GM19452 (cell line): ENCODE measurements around the gene AIP.

Experiments used
- ATAC-seq: cut with Tn5 transposase; IDR thresholded peaks from one replicate; pipeline ENCODE4 v1.9.1; 2021; ENCODE audit not compliant: unreplicated experiment

Gene AIP

GRCh38 chr11:67492801-67493547, 10.1 kb downstream of the AIP start:
- ATAC-seq, result no peak

DNA sequence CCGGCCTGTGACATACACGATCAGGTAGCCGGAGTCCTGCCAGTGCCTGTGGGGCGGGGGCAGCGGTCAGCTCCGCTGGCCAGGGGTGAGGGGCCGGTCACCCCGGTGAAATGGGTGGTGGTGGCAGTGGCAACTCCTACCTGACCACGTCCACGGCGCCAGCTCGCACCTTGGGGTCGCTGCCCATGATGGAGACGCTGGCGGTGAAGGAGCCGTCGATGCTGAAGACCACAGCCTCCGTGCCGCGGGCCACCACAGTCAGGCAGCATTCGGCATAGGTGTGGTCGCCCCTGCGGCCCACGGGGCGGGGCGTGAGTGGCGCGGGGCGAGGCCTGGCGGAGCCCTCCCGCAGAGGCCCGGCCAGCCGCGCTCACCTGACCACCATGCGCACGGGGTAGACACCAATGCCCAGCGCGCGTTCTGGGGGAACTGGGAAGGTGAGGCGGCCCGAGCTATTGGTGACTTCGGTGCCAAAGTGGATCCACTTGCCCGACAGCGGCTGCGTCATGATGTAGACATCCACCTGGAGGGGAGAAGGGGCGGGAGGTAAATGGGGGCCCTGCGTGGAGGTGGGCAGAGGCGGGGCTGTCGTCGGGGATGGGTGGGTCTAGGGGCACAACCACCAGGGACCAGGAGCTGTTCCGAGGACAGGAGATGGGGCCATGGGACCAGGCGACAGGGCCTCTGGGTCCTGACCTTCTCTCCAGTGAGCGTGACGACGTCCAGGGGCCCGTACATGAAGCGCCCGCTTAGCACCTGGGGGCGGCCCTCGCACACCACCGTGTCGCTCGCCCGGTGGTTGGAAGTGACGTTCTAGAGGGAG, 10.9 kb downstream of the AIP start:
- ATAC-seq, result no peak

- no peak for ATAC-seq
Observed at GRCh38 chr11:67494371-67495233, 11.8 kb downstream of the AIP start.

GRCh38 chr11:67495234-67496005, 12.6 kb downstream of the AIP start:
- ATAC-seq, result no peak

DNA sequence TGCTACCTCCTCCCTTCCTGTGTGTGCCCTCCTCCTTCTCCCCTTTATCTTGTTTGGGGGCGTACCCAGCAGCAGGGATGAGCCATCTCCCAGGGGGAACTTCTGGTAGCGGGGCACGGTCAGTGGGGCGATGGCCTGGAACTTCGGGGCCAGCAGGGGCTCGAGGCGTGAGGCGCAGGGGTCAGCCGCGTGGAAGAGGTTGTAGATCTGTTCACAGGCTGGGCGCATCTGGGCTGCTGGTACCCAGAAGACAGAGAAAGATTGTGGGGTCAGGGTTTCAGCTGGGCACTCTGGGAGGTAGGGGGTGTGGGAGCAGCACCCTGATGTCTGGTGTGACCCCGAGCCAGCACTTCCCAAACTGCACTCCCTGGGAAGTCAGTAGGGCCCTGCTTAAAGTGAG, 13.3 kb downstream of the AIP start:
- no peak for ATAC-seq

- ATAC-seq, result no peak
Observed at GRCh38 chr11:67497656-67498291, 14.9 kb downstream of the AIP start.

DNA sequence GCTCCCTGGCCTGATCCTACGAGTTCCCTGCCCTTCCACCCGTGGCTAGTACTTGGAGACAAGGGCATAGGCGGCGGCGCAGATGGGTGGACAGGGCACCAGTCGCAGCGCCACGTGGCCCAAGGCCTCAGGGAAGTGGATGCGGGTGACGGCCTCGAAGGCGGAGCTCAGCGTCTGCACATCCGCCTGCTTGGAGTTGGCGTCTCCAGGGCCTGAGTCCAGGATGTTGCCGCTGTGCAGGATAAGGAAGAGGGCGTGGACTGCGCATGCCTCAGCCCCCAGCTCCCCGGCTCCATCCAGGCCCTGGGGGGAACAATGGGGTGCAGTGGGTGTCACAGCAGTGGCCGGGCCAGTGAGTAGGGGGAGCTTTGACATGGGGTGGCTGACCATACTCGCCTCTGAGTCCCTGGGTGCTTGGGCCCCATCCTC, 15.7 kb downstream of the AIP start:
- no peak for ATAC-seq

DNA sequence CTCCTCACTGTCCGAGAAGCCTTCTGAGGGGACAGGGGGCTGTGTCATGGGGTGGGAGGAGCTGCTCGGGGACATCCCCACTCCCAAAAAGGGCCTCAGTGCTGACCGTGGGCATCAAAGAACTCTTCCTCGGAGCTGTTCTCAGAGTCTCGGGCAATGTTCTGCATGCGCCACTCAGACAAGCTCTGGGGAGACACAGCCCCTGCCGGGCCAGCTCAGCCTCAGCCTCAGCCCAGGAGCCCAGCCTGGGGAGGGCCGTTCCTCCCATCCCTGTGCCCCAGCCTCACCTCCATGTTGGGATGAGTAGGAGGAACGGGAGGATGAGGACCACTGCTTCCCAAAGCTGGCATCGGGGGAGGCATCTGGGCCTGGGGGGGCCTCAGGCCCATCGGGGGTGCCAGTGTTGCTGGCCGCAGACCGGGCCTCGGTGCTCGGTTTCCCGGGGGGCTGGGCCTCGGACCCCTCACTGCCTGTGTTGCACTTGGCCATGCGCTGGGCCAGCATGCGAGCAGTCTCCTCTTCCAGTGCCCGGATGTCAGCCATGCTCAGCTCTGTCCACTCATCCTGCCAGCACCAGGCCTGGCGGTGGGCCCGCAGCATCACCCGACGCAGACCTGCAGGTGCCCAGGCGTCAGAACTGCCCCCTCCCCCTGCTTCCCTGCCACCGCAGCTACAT, 17.1 kb downstream of the AIP start:
- ATAC-seq, result no peak

GRCh38 chr11:67500484-67500821, 17.6 kb downstream of the AIP start:
- ATAC-seq, result no peak

- no peak for ATAC-seq
Observed at GRCh38 chr11:67500831-67501715, 18.2 kb downstream of the AIP start.

GRCh38 chr11:67501854-67502253, 19.0 kb downstream of the AIP start:
- no peak for ATAC-seq

DNA sequence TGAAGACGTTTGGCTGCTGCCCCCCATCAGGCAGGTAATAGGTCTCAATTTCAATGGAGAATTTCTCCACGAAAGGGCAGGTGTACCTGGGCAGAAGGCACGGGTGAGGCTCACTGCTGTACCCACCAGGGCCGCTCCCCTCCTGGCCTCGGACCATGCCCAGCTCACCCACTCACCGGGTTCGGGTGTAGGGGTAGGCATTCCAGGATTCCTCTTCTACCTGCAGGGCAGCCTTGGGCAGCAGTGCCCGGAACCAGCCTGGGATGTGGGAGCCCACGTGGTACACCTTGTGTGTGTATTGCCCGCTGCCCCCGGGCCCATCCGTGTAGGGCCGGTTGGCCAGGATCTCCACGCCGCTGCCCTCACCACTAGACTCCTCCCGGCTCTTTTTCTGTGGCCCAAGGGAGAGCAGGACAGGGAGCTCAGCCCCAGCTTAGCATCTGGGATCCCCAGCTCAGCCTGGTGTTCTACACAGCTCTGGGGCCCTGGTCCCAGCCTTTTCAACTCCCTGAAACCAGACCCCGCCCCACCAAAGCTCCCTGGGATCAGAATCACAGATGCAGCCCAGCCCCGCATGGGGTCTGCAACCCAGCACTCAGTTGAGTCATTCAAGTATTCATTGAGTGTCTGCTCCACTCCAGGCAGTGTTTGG, 19.6 kb downstream of the AIP start:
- ATAC-seq, result no peak

- ATAC-seq, result no peak
Observed at GRCh38 chr11:67503119-67504004, 20.5 kb downstream of the AIP start.

DNA sequence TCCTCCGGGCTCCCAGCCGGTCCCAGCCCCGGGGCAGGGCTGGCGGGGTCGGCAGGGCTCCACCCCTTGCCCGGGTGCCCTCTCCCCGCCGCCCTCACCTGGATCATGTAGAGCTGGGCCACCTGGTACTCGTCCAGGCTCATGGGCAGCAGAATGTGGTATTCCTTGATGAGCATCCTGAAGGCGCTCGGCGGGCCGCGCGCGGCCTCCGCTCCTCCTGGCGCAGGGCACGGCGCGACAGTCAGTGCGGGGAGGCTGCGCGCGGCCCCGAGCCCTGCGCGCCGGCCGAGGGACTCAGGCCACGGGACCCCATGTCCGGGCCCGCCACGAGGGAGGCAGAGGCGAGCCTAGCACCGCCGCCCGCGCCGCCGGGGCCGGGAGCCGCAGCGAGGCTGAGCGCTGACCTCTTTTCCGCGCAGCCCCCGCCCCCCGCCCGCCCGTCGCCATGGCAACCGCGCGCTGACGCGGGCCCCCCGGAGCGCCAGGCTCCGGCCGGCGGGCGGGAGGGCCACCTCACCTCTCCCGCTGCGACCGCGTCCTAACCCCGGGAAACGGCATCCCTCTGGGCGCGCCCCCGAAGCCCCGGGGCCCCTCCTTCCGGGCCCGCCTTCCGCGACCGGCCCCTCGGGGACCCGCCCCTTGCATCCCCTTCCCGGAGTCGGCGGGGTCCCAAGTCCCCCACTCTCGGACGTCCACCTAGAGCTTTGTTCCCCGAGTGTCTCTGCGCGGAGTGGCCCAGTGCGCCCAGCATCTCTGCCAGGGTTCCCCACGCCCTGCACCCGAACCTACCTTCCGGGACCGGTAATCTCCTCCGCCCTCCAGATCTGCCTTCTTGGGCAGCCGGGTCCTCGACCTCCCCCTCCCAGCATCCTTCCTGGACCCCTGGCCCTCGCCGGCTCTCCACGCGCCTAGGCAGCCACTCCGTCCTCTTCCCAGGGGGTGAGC, 21.5 kb downstream of the AIP start:
- ATAC-seq, result no peak

DNA sequence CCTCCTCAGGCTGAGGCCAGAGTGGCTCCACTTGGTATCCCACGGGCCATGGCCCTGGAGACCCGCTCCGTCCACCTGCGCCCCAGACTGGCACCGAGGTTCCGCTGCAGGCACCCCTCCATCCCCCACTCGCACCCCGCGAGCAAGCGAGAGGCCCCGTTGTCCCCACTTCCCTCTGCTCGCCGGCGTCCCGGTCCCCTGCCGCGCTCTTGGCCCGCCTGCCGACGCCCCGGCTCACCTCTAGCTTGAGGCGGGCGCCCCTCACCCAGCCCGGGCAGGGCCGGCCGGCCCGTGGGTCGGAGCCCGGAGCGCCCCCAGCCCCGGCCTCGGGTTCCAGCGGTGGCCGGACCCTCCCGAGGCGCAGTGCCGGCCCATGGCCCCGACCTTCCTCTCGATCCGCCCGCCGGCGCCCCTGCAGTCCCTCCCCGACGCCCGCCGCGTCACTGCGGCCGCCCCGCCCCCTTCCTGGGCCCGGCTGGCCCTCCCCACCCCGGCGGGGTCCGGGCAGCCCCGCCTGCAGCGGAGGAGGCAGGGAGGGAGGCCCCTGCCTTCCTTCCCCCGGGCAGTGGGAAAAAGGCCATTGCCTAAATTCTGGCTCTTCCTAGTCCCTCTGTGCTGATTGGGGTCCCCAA, 22.2 kb downstream of the AIP start, which contains the start of gene PITPNM1:
Gene PITPNM1, minus strand, starts transcription at position 414 of the 632 bp plus-strand sequence. CDS start 1,183 bp downstream, outside the sequence.
- no peak for ATAC-seq
